ENCODE results near the gene PIP5K1C.
A peak's percentile ranks its signal among the peaks of the same experiment; 100 is the strongest.

The PIP5K1C gene

DNA sequence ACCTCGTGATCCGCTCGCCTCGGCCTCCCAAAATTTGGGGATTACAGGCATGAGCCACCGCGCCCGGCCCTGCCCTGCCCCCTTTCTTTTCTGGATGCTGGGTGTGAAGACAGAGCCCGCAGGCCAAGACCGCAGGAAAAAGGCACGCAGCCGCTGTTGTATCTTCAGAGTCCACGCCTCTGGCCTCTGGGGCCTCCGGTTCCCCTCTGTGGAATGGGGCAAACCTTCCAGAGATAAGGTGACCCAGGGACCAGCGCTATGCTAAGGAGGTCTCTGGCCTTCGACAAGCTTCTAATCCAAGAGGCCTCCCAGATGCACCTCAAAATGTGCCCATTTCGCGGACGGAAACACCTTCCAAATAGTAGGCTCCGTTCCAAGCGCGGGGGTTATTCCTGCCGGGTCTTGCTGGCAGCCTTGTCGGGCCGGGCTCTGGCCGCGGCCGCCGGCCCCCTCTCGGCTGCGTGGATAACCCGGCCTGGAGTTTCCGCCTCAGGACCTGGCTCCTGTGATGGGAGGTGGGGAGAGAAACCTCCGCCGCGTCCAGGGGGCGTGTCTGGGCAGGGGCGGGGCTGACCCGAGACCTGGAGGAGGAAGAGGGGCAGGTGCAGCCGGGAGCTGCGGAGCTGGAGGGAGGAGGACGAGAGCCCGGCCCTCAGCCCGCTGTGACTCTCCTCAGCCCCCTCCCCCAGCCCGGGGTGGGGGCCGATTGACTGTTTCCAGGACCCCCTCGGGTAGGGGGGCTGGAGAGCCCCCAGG lies 21.0 kb upstream of the PIP5K1C start:
- peak; percentile 67 for DNase-seq (ENCODE audit: low read depth)

DNA sequence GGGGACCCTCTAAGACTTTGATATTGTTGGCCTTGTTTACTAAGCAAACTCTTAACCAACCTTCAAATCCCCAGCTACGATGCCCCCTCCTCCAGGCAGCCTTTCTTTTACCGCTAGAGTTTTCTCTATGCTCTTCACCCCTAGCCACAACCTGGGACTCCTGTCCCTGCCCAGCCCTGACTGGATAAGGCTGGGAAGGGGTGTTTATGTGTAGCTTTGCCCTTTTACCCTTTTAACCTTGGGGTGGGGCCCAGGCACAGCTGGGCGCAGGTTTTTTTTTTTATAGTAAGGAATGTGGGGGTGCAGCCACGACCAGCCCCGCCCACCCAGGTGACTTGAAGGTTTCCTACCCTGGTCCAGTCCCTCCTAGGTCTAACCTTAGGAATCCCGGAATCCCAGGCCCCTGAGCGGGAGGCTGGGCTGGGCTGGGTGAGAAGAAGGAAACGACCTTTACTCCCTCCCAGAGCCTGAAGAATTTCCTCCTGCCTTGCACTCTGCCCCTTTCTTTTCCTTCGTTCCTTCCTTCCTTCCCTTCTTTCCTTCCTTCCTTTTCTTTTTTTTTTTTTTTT lies 20.2 kb upstream of the PIP5K1C start:
- no peak for DNase-seq (ENCODE audit: low read depth)

DNA sequence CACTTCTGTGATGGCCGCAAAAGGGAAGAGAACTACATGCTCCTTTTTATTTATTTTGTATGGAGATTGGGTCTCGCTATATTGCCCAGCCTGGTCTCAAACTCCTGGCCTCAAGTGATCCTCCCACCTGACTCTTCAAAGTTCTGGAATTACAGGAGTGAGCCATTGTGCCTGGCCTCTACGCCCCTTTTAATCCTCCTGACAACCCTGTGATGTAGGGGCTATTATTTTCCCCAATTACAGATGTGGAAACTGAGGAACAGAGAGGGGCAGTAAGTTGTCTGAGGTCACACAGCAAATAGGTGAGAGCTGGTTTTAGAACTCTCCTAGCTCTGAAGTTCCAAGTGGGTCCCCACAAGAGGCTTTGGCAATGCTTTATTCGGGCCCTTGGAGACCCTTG lies 19.6 kb upstream of the PIP5K1C start:
- no peak for DNase-seq (ENCODE audit: low read depth)

DNA sequence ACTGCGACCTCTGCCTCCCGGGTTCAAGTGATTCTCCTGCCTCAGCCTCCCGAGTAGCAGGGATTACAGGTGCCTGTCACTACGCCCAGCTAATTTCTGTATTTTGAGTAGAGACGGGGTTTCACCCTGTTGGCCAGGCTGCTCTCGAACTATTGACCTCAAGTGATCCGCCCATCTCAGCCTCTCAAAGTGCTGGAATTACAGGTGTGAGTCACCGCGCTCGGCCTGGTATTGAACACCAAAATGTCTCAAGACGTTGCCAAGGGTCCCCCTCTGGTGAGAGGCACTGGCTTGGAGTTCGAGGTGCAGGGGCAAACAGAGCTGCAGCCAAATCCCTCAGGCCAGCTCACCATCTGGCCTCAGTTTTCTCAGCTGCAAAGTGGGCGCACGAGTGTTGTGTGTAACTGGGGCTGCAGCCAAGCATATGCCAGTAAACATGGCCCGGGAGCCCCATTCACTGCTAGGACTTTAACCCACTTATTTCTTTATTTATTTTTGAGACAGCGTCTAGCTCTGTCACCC lies 15.9 kb upstream of the PIP5K1C start:
- DNase-seq (ENCODE audit: low read depth): no peak

DNA sequence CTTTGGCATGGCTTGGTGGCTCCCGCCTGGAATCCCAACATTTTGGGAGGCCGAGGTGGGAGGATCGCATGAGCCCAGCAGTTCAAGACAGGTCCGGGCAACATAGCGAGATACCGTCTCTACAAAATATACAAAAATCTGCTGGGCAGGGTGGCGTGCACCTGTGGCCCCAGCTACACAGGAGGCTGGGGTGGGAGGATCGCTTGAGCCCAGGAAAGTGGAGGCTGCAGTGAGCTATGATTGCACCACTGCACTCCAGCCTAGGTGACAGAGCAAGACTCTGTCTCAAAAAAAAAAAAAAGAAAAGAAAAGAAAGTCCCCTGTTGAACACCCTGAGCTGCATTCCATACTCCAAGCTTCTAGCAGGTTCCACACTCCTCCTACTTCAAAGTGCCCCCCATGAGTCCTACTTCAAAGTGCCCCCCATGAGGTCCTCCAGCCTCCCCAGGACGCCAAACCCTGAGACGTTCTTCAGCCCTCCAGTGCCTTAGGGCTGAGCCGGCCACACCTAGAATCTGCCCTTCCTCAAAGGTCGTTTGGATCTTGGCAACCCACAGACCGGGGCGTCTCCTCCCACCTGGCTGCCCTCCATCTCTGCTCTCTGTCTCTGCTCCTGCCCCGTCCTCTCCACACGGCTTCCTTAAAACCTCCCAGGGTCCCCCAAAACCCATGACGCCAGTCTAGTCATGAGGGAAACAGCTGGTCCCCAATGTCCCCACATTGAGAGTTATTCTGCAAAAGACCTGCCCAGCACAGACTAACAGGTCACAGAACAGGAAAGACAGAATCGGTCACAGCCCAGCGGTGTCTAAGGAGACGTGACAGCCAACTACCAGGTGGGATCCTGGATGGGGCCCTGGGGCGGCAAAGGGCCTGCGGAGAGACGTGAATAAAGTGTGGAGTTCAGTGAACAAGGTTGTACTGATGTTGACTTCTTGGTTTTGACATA lies 12.7 kb upstream of the PIP5K1C start:
- no peak for DNase-seq (ENCODE audit: low read depth)

DNA sequence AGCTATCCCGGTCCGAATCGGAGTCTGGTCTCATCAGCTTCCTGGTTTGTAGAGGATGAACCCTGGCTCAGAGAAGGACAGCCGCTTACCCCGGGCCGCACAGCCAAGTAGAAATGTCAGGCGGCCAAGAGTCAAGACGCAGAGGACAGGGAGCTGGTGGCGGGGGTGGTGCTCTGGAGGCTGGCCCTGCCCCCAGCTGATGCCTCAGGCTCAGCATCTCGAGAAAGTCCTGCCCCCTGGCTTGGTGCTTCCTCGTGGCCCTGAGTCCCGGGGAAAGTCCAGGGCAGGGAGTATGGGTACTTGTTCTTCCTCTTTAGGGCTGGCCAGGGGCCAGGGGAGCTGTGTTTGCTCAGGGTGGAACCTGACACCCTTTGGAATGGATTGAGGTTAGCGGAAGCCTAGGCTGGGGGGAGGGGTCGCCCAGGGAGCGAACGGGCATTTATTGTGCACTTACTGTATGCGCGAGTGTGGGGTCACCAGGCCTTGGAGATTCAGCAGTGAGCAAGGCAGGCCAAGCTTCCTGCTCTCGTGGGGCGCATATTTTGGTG lies 10.1 kb upstream of the PIP5K1C start:
- DNase-seq (ENCODE audit: low read depth): no peak

DNA sequence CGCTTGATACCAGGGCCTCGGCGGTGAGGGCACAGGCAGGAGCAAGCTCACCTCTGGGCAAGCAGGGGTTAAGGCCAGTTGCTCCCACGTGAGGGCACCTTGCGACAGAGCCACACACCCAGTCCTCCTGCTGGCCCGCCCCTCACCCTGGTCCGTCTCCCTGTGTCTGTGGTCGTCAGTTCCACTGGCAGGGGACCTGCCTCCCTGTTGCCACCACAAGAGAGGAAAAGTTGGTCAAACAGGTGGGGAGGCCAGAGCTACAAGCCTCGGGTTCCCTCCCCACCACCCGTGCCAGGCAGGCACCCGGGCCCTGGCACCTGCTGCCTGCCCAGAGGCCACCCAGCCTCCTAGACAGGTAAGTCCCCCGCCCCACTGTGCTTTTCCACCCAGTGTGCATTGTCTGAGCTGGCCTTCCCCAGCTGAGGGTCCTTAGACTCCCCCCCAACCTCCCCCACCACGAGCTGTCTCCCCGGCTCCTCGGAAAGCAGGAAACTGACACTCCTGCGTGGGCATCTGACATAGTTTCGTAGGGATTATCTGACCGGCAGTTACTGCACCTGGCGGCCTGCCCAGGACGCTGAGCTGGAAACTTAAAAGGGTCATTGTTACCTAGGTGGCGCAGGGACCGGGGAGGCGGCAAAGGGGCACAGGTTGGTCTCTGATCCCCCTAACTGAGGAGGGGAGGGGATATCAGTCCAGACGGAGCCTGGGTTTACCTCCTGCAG lies 8.1 kb upstream of the PIP5K1C start, which contains the start of gene TJP3:
TJP3 (plus strand) TSS at position 178 of the 725 bp plus-strand sequence. CDS start 20,049 bp downstream, outside the sequence.
- DNase-seq (ENCODE audit: low read depth): no peak

DNA sequence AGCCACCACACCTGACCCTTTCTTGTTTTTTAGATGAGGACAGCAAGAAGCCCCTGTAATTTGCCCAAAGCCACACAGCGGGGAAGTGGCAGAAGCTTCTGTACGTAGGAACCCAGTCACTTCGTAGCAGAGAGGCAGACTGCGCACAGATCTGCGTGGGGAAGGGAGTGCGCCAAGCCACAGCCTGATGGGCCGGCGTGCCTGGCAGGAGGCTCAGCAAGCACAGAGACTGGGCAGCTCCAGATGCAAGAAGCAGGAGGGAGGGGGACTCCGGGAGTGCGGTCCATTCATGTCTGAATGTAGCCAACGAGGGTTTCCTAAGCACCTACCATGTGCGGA lies 7.6 kb upstream of the PIP5K1C start:
- no peak for DNase-seq (ENCODE audit: low read depth)

DNA sequence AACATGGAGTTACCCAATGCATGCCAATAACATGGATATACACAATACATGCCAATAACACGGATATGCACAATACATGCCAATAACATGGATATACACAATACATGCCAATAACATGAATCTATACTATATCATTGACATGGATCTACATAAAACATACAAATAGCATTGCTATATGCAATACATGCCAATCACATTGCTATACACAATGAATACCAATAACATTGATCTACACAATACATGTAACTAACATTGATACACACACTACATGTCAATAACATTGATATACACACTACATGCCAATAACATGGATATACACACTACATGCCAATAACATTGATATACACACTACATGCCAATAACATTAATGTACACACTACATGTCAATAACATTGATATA lies 932 bp upstream of the PIP5K1C start:
- DNase-seq (ENCODE audit: low read depth): no peak

DNA sequence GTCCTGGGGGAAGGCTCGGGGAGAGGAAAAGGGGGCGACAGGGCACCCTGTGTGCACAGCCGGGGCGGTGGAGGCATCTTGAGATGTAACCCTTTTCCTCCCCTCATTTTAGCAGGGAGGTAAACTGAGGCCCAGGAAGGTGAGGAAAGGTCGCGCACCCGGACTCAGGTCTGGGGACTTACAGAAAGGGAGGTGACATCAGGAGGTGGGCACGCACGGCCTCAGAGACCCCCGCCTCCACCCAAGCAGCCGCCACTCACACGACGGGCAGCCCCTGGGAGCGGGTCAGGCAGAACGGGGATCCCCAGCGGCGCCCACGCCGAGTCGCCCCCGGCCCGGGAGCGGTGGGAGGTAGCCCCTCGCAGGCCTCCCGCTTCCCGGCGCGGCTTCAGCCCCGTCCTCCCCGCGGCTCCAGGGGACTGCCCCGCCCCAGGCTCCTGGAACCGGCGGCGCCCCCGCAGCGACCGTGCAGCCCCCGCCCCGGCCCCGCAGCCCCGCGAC lies 477 bp downstream of the PIP5K1C start:
- DNase-seq (ENCODE audit: low read depth): no peak

DNA sequence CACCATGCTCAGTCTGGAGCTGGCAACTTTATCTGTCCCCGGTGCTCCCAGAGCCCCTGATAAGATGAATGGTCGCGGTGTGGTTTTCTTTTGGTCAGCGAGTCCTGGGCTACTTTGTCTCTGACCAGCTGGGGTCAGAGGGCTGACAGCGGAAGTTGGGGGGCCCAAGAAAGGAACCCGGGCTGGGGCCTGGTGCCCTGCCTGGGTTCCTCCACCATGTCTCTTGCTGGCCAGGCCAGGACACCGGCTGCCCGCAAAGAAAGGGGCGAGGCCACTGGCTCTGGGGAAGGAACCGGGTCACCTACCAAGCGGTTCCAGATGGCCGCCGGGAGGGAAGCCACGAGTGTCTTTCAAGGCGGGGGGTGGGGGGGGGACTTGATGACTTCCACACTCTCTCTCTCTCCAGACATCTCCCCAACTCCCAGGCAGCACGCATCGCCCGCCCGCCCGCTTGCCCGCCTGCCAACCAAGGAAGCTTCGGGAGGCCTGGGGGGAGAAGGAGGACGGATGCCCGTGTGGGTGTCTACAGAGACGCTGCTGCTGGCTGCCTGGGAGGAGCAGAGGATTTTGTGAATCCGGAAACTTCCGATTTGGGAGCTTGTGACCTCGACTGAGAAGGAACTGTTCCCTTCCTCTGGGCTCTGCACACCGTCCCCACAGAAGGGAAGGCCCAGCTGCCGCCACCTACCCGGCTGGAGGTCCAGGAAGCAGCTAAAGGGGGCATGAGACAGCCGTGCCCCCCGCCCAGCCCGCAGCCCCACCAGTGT lies 1.1 kb downstream of the PIP5K1C start:
- DNase-seq (ENCODE audit: low read depth): peak; percentile 83

DNA sequence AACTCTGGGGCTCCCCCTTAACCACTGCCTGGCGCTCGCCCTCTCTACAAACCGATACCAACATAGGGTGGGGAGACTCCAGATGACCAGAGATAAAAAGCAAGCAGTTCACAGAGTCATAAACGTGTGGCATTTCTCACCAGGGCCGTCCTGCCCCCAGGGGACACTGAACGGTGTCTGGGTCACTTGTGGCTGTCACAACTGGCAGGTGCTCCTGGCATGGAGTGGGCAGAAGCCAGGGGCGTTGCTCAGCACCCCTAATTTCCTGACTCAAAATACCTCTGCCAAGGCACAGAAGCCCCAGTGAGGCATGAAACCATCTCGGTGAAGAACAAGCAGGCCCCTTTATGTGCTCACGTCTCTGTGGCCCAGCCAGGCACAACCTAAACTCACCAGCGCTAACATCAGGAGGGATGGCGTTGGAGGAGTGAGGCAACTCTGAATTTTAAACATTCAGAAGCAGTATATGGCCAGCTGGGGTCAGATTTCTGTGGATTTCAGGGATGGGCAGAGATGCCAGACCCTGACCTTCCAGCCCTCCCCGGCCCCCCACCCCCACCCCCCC lies 1.8 kb downstream of the PIP5K1C start:
- peak; percentile 30 for DNase-seq (ENCODE audit: low read depth)

DNA sequence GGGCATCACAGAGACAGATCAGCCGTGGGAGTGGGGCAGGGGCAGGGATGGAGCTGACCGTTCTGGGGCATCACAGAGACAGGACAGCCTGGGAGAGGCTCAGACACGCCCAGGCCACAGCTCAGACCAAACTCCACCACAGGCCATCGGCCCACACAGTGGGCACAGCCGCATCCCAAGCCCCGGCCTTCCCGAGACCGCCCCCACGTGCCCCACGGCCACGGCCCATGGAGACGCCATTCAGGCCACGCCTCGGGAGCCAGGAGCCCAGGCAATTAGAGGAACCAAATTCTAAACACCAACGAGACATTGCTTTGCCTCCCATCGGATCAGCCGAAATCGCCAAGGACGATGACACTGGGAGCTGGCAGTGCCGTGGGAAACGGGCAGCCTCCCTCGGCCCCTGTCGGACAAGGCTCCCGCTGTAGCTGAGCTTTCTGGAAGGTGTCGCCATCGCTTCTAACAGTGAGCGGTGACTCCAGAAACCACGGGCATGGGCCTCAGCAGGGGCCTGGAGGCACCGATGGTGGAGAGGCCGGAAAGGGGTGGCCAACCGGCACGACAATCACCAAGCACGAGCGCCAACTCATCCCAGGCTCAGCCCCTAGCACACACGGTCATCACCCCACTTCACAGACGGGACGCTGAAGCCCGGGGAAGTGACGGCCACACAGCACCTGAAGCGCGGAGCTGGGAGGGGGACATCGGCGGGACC lies 2.4 kb downstream of the PIP5K1C start:
- no peak for DNase-seq (ENCODE audit: low read depth)

DNA sequence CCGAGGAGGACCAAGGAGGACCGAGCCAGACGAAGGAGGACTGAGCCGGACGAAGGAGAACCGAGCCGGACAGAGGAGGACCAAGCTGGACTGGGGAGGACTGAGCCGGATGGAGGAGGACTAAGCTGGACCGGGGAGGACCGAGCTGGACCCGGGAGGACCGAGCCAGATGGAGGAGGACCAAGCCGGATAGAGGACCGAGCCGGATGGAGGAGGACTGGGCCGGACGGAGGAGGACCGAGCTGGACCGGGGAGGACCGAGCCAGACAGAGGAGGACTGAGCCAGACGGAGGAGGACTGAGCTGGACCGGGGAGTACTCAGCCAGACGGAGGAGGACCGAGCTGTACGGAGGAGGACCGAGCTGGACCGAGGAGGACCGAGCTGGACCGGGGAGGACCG lies 3.2 kb downstream of the PIP5K1C start:
- no peak for DNase-seq (ENCODE audit: low read depth)

DNA sequence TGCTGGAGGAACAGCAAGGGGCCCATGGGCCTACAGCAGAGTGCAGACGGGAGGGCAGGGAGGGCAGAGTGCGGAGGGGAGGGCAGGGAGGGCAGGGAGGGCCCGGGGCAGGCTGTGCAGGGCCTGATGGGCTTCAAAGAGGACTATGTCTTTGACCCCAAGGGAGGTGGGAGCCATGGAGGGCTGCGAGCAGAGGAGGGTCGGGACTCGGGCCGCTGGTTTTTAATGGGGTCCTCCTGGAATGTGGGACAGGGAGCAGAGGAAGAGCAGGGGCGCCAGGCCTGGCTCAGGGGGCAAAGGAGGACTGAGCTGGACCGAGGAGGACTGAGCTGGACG lies 3.6 kb downstream of the PIP5K1C start:
- no peak for DNase-seq (ENCODE audit: low read depth)

DNA sequence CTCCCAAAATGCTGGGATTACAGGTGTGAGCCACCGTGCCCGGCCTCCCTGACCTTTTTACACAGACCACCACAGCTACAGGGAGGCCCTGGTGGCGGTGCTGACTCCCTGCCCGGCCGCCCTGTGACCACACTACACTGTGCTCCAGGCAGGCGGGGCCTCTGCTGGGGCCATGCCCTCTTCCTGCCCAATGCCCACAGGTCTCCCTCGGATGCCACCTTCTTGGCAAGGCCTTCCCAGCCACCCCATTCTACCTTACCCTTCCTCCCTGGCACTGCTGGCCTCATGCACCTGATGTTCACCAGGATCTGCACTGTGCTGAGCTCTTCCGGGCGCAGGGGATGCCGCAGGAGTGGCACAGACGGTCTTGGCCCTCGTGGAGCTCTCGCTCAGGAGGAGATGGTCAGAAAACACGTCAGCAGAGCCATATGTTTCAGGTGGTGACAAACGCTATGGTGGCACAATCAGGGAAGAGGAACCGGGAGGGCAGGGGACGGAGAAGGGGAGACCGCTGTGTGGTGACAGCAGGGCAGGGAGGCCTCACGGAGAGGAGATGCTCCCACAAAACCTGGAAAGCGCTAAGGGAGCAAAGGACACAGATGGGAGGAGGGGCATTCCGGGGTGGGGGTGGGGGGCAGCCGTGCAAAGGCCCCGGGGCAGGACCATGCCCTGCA lies 4.1 kb downstream of the PIP5K1C start:
- DNase-seq (ENCODE audit: low read depth): no peak

DNA sequence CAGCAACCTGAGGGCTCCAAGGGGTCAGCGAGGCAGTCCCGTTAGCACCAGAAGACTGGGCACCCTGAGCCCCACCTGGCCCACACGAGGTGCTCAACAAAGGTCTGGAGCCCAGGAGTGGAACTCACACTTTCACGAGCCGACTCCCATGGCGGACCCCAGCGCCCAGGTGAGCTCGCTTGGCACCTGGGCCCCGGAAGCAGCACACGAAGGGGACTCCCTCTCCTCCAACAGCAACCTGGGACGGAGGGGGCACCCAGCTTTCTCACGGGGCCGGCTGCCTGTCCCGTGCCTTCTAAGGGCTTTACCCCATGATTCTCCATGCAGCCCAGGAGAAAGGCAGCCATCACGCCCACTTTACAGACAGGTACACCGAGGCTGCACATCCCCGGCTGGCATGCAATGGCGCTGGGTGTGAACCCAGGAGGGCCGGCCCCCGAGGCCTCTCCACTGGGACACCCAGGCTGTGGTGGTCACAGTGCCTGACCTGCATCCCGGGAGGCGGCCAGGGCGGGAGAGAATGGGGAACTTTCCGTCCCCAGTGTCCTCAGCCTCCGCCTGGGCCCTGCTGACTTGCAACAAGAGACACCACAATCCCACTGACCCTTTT lies 5.0 kb downstream of the PIP5K1C start:
- DNase-seq (ENCODE audit: low read depth): no peak

DNA sequence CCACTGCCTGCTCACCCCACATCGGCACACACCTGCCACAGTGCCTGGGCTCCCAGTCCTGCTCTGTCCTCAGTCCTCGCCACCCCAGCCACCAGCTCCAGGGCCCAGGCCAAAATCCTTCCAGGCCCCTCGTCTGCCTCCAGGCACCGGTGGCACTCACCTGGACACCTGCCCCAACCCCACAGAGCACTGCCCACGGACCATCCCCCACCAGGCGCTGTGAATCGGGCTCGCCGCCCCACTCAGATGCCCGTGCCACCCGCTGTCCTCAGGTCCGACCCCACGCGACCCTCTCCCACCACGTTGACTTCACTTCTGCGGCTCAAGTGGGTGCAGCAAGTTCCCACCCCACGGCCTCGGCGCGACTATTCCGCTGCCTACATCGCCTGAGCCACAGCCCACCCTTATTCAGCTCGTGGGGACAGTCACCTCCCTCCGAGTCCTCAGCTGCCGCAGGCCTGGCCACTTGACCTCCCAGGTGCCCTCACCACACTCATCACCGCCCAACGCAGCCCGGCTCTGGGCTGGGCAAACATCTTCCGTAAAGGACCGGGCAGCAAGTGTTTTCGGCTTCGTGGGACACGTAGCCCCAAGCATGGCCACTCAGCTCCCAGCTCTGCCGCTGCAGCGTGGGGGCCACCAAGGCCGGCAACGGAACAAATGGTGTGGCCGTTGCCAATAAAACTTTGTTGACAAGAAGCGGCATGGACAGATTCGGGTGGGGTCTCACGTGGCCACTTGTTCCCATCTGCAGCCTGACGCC lies 5.7 kb downstream of the PIP5K1C start:
- DNase-seq (ENCODE audit: low read depth): no peak
